ENCODE measurements around the gene ASB16.
"Not testable (repeated sequence)": the region's sequence is repeated elsewhere in the genome, so short reads cannot be mapped to it uniquely, and the experiment has no call there.

Gene ASB16

DNA sequence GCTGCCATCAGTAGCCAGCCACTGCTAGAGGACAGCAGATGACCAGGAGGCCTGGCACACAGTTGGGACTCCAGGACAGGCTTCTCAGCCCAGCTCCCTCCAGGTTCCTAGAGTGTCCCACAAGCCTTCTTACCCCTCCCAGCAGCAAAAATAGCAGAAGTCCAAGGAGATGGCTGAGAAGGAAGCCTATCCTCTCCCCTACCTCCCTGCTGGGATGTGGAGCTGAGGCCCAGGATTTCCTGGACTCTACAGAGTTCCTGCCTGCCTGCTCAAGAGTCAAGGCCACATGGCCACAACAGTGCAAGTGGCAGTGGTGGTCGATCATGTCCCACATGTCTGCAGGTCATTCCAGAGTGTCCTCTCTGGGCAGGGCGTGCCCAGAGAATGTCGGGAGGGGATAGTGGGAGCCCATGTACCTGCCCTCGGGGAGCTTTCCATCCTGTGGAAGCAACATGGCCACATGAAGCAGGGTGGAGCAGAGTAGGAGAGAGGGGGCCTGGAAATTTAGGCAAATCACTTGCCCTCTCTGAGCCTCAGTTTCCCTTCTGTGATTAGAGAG is 36.5 kb upstream of the ASB16 start:
- H3K27ac ChIP-seq (ENCODE audit: low read length) = no peak overlapping the region
- H2AFZ ChIP-seq (ENCODE audit: low read length) = no peak overlapping the region
- H3K27me3 ChIP-seq (replicated peaks; ENCODE audit: insufficient read depth, low read length) = peaks cover 10% of the 10 kb centered on the region; the same call in 1 of the 2 replicates

DNA sequence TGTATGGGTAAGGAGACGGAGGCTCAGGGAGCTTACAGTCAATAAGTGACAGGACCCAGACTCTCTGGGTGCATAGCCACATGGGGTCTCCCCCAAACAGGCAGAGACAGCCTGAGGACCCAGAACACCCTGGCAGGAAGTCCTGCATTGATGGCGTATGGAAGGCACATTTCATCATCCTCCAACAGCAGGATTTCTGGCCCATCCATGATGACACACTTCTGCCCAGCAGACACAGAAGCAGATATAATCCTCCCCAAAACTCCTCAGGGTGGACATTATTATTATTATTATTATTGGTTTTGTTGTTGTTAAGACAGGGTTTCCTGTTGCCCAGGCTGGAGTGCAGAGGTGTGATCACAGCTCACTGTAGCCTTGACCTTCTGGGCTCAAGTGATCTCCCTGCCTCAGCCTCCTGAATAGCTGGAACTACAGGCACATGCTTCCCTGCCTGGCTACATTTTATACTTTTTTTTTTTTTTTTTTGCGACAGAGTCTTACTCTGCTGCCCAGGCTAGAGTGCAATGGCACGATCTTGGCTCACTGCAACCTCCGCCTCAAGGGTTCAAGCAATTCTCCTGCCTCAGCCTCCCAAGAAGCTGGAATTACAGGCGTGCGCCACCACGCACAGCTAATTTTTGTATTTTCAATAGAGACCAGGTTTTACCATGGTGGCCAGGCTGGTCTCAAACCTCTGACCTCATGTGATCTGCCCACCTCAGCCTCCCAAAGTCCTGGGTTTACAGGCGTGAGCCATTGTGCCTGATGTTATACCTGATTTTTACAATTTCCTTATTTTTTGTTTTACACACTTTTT is 35.5 kb upstream of the ASB16 start:
- Histone ChIP-seq H3K4me1 (ENCODE audit: low read length) (no peaks in the 10 kb centered on the region), H3K4me2 (ENCODE audit: low read depth, low read length) (no peak overlapping the region)
- DNase-seq = no peak

More for the DNA sequence above, 36.5 kb upstream of the ASB16 start:
- Histone ChIP-seq H3K9me3 (replicated peaks; ENCODE audit: insufficient read depth, low read length) (no peaks in the 10 kb centered on the region), H3K9ac (ENCODE audit: low read length) (no peak overlapping the region), H4K20me1 (ENCODE audit: insufficient read depth, low read length) (no peaks in the 10 kb centered on the region), H3K9me2 (replicated peaks; ENCODE audit: insufficient read depth, low read length) (no peaks in the 10 kb centered on the region), H3K79me2 (ENCODE audit: low read length) (no peaks in the 10 kb centered on the region), H3K36me3 (replicated peaks; ENCODE audit: insufficient read depth, low read length) (no peaks in the 10 kb centered on the region), H3F3A (ENCODE audit: insufficient read depth, low read length) (no peaks in the 10 kb centered on the region), H3K4me1 (ENCODE audit: low read length) (no peaks in the 10 kb centered on the region), H3K4me2 (ENCODE audit: low read depth, low read length) (no peak overlapping the region), H3K4me3 (ENCODE audit: low read length) (no peak overlapping the region)
- no peak for DNase-seq
- no peak for TF ChIP-seq EZH2 (optimal IDR thresholded peaks at IDR 0.05; ENCODE audit: low read depth, low read length)
- TF ChIP-seq, protein P1, sequence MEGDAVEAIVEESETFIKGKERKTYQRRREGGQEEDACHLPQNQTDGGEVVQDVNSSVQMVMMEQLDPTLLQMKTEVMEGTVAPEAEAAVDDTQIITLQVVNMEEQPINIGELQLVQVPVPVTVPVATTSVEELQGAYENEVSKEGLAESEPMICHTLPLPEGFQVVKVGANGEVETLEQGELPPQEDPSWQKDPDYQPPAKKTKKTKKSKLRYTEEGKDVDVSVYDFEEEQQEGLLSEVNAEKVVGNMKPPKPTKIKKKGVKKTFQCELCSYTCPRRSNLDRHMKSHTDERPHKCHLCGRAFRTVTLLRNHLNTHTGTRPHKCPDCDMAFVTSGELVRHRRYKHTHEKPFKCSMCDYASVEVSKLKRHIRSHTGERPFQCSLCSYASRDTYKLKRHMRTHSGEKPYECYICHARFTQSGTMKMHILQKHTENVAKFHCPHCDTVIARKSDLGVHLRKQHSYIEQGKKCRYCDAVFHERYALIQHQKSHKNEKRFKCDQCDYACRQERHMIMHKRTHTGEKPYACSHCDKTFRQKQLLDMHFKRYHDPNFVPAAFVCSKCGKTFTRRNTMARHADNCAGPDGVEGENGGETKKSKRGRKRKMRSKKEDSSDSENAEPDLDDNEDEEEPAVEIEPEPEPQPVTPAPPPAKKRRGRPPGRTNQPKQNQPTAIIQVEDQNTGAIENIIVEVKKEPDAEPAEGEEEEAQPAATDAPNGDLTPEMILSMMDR (IDR thresholded peaks at IDR 0.05; ENCODE audit: low read length) = no peak
- TF ChIP-seq EZH2phosphoT487 (IDR thresholded peaks at IDR 0.05; ENCODE audit: low read length) = no peak

DNA sequence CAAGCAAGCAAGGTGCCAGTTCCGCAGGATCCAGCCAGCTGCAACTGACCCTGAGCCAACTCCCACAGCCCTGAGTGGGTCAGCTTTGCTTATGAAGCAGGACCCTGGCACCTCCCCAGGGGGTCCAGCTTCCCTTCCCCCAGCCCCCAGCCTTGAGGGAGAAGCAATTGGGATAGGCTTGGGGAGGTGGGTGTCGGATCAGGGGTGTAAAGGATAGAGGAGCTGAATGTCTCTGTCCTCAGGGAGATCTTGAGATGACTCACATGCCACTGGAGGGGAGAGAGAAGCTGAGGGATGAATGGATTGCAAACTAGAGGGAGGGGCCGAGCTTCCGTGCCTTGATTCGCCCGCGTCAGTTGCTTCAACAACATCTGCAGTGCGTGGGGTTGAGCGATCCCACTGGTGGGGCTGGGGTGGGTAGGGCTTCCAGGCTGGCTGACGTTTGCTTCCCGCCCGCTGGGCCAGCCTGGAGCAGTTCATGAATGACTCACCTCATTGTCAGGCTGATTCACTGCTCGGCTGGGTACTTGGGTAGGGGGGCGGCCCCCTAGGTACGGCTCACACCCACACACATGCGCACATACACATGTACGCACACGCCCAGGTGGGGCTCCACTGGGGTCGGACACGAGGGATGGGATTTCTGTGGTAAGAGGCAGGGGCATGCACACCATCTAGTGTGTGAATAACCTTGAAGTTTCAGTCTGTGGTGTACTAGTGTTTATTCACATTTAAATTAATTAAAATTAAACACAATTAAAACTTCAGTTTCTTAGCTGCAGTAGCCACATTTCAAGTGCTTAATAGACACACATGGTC is 32.4 kb upstream of the ASB16 start:
- Histone ChIP-seq H3F3A (ENCODE audit: insufficient read depth, low read length) (0 out of 2 replicates have a peak, but pooled peaks cover 3% of the 10 kb centered on the region), H3K4me2 (ENCODE audit: low read depth, low read length) (no peak overlapping the region), H3K9ac (ENCODE audit: low read length) (no peak overlapping the region), H3K9me3 (replicated peaks; ENCODE audit: insufficient read depth, low read length) (no peaks in the 10 kb centered on the region), H3K4me3 (ENCODE audit: low read length) (no peak overlapping the region), H3K9me2 (replicated peaks; ENCODE audit: insufficient read depth, low read length) (no peaks in the 10 kb centered on the region), H3K79me2 (ENCODE audit: low read length) (peaks cover 13% of the 10 kb centered on the region), H2AFZ (ENCODE audit: low read length) (no peak overlapping the region), H4K20me1 (ENCODE audit: insufficient read depth, low read length) (no peaks in the 10 kb centered on the region), H3K4me1 (ENCODE audit: low read length) (peaks cover 10% of the 10 kb centered on the region; the same call in 1 of the 2 replicates), H3K27ac (ENCODE audit: low read length) (no peak overlapping the region), H3K36me3 (replicated peaks; ENCODE audit: insufficient read depth, low read length) (no peaks in the 10 kb centered on the region), H3K27me3 (replicated peaks; ENCODE audit: insufficient read depth, low read length) (peaks cover 10% of the 10 kb centered on the region; the same call in 1 of the 2 replicates)
- DNase-seq = no peak
- no peak for TF ChIP-seq EZH2phosphoT487 (IDR thresholded peaks at IDR 0.05; ENCODE audit: low read length)
- TF ChIP-seq, protein P1 (IDR thresholded peaks at IDR 0.05; ENCODE audit: low read length) = no peak
- no peak for TF ChIP-seq EZH2 (optimal IDR thresholded peaks at IDR 0.05; ENCODE audit: low read depth, low read length)

More for the DNA sequence above, 35.5 kb upstream of the ASB16 start:
- H3K9me3 ChIP-seq (replicated peaks; ENCODE audit: insufficient read depth, low read length) = no peaks in the 10 kb centered on the region
- H2AFZ ChIP-seq (ENCODE audit: low read length) = no peak overlapping the region
- no peak for TF ChIP-seq EZH2 (optimal IDR thresholded peaks at IDR 0.05; ENCODE audit: low read depth, low read length)
- TF ChIP-seq, protein P1 (IDR thresholded peaks at IDR 0.05; ENCODE audit: low read length) = no peak
- no peak for TF ChIP-seq EZH2phosphoT487 (IDR thresholded peaks at IDR 0.05; ENCODE audit: low read length)
- peaks cover 10% of the 10 kb centered on the region; the same call in 1 of the 2 replicates for H3K27me3 ChIP-seq (replicated peaks; ENCODE audit: insufficient read depth, low read length)
- H4K20me1 ChIP-seq (ENCODE audit: insufficient read depth, low read length) = no peaks in the 10 kb centered on the region
- H3K9ac ChIP-seq (ENCODE audit: low read length) = no peak overlapping the region
- no peak overlapping the region for H3K4me3 ChIP-seq (ENCODE audit: low read length)
- H3K36me3 ChIP-seq (replicated peaks; ENCODE audit: insufficient read depth, low read length) = no peaks in the 10 kb centered on the region
- no peaks in the 10 kb centered on the region for H3K79me2 ChIP-seq (ENCODE audit: low read length)
- H3F3A ChIP-seq (ENCODE audit: insufficient read depth, low read length) = no peaks in the 10 kb centered on the region
- no peaks in the 10 kb centered on the region for H3K9me2 ChIP-seq (replicated peaks; ENCODE audit: insufficient read depth, low read length)
- no peak overlapping the region for H3K27ac ChIP-seq (ENCODE audit: low read length)

DNA sequence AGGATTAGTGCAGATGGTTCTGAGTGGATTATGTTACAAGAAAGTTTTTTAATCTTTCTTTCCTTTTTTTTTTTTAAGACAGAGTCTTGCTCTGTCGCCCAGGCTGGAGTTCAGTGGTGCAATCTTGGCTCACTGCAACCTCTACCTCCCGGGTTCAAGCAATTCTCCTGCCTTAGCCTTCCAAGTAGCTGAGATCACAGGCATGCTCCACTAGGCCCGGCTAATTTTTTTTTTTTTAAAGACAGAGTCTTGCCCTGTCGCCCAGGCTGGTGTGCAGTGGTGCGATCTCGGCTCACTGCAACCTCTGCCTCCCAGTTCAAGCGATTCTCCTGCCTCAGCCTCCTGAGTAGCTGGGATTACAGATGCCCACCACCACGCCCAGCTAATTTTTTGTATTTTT is 26.6 kb upstream of the ASB16 start:
- H3K4me3 ChIP-seq (ENCODE audit: low read length); H3K9me3 ChIP-seq (replicated peaks; ENCODE audit: insufficient read depth, low read length); DNase-seq; H3K9me2 ChIP-seq (replicated peaks; ENCODE audit: insufficient read depth, low read length); H3K4me2 ChIP-seq (ENCODE audit: low read depth, low read length); H3K27me3 ChIP-seq (replicated peaks; ENCODE audit: insufficient read depth, low read length); H4K20me1 ChIP-seq (ENCODE audit: insufficient read depth, low read length); H2AFZ ChIP-seq (ENCODE audit: low read length); H3K9ac ChIP-seq (ENCODE audit: low read length); H3F3A ChIP-seq (ENCODE audit: insufficient read depth, low read length); H3K36me3 ChIP-seq (replicated peaks; ENCODE audit: insufficient read depth, low read length); H3K4me1 ChIP-seq (ENCODE audit: low read length); H3K27ac ChIP-seq (ENCODE audit: low read length): not testable (repeated sequence)
- peaks cover 27% of the 10 kb centered on the region for H3K79me2 ChIP-seq (ENCODE audit: low read length)
